Measurements from ENCODE around the gene TCEANC2. TPM values are rescaled to one million over a fixed set of nuclear protein-coding genes. Genes with fewer than 3 reads are reported as not detected.

The TCEANC2 gene
- total RNA-seq, 2 donors from 2014 or later: 2.5 to 5.0 TPM

GRCh38 chr1:54120018-54120697 is 66.8 kb downstream of the TCEANC2 start:
- no peaks in the 10 kb centered on the region for H3K9me3 ChIP-seq
- H3K4me3 ChIP-seq: no peak overlapping the region
- DNase-seq (ENCODE audit: low spot score): no peak
- no peaks in the 10 kb centered on the region for H3K36me3 ChIP-seq
- no peak overlapping the region for H3K27ac ChIP-seq
- H3K27me3 ChIP-seq (replicated peaks; ENCODE audit: insufficient read depth): no peaks in the 10 kb centered on the region
- no peak for TF ChIP-seq POLR2A (IDR thresholded peaks at IDR 0.05)
- no peak for TF ChIP-seq CTCF (IDR thresholded peaks at IDR 0.05)
- TF ChIP-seq POLR2AphosphoS5 (IDR thresholded peaks at IDR 0.05): no peak
- peaks cover 3% of the 10 kb centered on the region for H3K4me1 ChIP-seq (replicated peaks)
- 98% methylated on average over 13 of the region's 13 CpGs for WGBS
- intact Hi-C loops (cut with DNase I): loop anchor here (5.0 kb wide), 2 partner anchors 147 to 287 kb away; partner anchors contain the start of gene SSBP3

GRCh38 chr1:54120698-54121481 is 67.5 kb downstream of the TCEANC2 start:
- Histone ChIP-seq H3K27me3 (replicated peaks; ENCODE audit: insufficient read depth) (no peaks in the 10 kb centered on the region), H3K27ac (no peak overlapping the region), H3K9me3 (no peaks in the 10 kb centered on the region), H3K36me3 (no peaks in the 10 kb centered on the region), H3K4me3 (no peak overlapping the region), H3K4me1 (replicated peaks) (peaks cover 3% of the 10 kb centered on the region)
- intact Hi-C loops (cut with DNase I): loop anchor here (5.0 kb wide), 2 partner anchors 146 to 286 kb away; partner anchors contain the start of gene SSBP3
- 68% methylated on average over 33 of the region's 33 CpGs for WGBS
- no peak for TF ChIP-seq POLR2AphosphoS5 (IDR thresholded peaks at IDR 0.05)
- TF ChIP-seq CTCF (IDR thresholded peaks at IDR 0.05): no peak
- no peak for TF ChIP-seq POLR2A (IDR thresholded peaks at IDR 0.05)
- no peak for DNase-seq (ENCODE audit: low spot score)

- peak; percentile 46 for TF ChIP-seq POLR2AphosphoS5 (IDR thresholded peaks at IDR 0.05)
- peak; percentile 36 to 88 (median 80) for TF ChIP-seq CTCF (IDR thresholded peaks at IDR 0.05)
- TF ChIP-seq POLR2A (IDR thresholded peaks at IDR 0.05): no peak
- Histone ChIP-seq H3K36me3 (no peaks in the 10 kb centered on the region), H3K4me3 (peak overlapping the region in 1 of 2 donors; percentile 20), H3K4me1 (replicated peaks) (peaks cover 3% of the 10 kb centered on the region), H3K27ac (no peak overlapping the region), H3K9me3 (no peaks in the 10 kb centered on the region), H3K27me3 (replicated peaks; ENCODE audit: insufficient read depth) (no peaks in the 10 kb centered on the region)
- intact Hi-C loops (cut with DNase I): loop anchor here (2.0 to 5.0 kb wide), 3 partner anchors 146 to 367 kb away; partner anchors contain the start of gene SSBP3
- peak; percentile 76 for DNase-seq (ENCODE audit: low spot score)
- 3% methylated on average over 33 of the region's 36 CpGs for WGBS
These were observed 68.2 kb downstream of the TCEANC2 start for GRCh38 chr1:54121482-54122134.

- Histone ChIP-seq H3K4me1 (replicated peaks) (peaks cover 3% of the 10 kb centered on the region), H3K4me3 (no peak overlapping the region), H3K27me3 (replicated peaks; ENCODE audit: insufficient read depth) (no peaks in the 10 kb centered on the region), H3K36me3 (no peaks in the 10 kb centered on the region), H3K9me3 (no peaks in the 10 kb centered on the region), H3K27ac (no peak overlapping the region)
- WGBS: 34% methylated on average over 10 of the region's 14 CpGs
- no peak for DNase-seq (ENCODE audit: low spot score)
- intact Hi-C loops (cut with DNase I): loop anchor here (2.0 to 5.0 kb wide), 3 partner anchors 145 to 367 kb away; partner anchors contain the start of gene SSBP3
- TF ChIP-seq POLR2A (IDR thresholded peaks at IDR 0.05): no peak
- no peak for TF ChIP-seq CTCF (IDR thresholded peaks at IDR 0.05)
- no peak for TF ChIP-seq POLR2AphosphoS5 (IDR thresholded peaks at IDR 0.05)
These were observed 68.8 kb downstream of the TCEANC2 start for GRCh38 chr1:54122135-54122751.
